Epithelial cell of proximal tubule (primary cell): ENCODE results near the gene COL25A1. TPM values are rescaled to one million over a fixed set of nuclear protein-coding genes. Genes with fewer than 3 reads are reported as not detected.

Experiments
- DNase-seq: peaks from one replicate; pipeline ENCODE4 v3.0.0-alpha.2; 2011; ENCODE audit warnings: low read depth
- H3K4me3 ChIP-seq: 2 replicates; pipeline ENCODE4 v1.5.1; 2011; ENCODE audit warnings: low read depth, mild to moderate bottlenecking, low read length
- total RNA-seq: library from RNA; depleted of rRNA; stranded (reverse); fragments of >200 nt; gene quantifications from 2 replicates; pipeline ENCODE4 v1.2.3, GENCODE V29; 2015
- TF ChIP-seq, protein P1 (sequence below): conservative IDR thresholded peaks from 2 replicates; pipeline ENCODE4 v1.5.1; 2012; ENCODE audit warnings: low read depth, mild to moderate bottlenecking, low read length

Gene COL25A1
- total RNA-seq, 1 donor from 2014 or later: 0.46 TPM

DNA sequence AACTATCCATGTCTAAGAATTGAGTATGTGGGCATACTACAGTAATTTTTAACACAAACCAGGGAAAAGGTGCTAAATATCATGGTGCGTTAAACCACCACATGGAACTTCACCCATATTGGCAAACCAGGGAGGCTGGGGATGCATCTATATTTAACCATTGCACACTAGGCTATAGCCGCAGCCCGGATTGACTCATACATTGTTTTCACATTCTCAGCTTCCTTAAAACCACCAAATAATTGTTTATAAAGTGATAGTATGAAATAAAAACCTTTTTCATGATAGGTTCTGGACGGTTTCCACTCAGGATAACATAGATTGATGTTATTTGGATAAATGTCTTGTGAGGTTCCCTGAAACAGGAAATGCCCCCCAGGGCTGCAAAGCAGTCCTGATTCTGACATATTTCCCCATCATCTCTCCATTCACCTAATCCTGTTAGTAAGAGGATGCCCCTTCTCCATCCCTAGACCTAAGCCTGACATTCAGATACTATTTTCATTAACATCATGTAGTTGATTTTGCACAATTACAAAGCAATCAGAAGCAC lies 7.9 kb downstream of the COL25A1 start:
- no peak for DNase-seq
- TF ChIP-seq, protein P1, sequence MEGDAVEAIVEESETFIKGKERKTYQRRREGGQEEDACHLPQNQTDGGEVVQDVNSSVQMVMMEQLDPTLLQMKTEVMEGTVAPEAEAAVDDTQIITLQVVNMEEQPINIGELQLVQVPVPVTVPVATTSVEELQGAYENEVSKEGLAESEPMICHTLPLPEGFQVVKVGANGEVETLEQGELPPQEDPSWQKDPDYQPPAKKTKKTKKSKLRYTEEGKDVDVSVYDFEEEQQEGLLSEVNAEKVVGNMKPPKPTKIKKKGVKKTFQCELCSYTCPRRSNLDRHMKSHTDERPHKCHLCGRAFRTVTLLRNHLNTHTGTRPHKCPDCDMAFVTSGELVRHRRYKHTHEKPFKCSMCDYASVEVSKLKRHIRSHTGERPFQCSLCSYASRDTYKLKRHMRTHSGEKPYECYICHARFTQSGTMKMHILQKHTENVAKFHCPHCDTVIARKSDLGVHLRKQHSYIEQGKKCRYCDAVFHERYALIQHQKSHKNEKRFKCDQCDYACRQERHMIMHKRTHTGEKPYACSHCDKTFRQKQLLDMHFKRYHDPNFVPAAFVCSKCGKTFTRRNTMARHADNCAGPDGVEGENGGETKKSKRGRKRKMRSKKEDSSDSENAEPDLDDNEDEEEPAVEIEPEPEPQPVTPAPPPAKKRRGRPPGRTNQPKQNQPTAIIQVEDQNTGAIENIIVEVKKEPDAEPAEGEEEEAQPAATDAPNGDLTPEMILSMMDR: no peak
- H3K4me3 ChIP-seq: no peak overlapping the region

DNA sequence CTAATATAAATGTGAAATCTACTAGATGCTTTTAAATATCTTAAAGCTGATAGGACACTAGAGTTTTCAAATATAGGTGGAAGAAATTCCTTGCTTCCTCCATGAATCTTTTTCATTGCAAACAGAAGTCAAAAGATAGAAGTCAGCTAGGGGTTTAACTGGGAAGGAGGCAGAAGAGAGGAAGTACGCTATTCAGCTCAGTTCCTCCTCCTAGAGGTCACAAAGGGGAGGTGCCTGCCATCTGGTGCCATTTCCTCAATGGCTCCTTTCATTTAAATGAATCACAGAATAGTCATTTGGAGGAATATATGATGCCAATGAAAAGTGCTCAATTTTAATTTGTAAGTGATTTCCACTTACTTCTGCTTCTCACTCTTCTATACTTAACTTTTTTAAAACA lies 8.5 kb downstream of the COL25A1 start:
- TF ChIP-seq, protein P1: peak; percentile 41
- DNase-seq: no peak
- H3K4me3 ChIP-seq: no peak overlapping the region

DNA sequence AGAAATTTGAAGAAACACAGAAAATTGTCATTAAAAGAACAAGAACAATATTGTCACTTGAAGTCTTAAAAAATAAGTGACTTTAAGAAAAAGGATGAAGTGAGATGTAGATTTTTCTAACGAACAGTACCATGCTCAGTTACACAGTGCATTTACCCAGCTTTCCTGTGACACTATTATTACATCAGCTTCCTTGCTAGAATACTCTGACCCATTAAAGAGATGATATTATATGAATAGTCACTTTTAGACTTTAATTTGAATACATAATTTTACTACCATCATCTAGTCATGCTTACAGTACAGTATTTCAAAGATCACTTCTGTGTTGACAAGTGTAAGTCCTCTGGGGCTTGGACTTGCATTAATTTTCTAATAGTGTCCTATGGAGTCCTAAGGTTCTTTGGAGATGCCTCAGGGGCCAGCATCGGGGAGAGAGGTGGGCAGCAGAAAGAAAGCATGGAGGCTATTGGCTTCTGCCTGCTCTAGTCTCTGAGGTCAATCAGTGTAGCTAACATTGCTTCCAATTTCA lies 10.7 kb downstream of the COL25A1 start:
- no peak for DNase-seq
- TF ChIP-seq, protein P1: no peak

DNA sequence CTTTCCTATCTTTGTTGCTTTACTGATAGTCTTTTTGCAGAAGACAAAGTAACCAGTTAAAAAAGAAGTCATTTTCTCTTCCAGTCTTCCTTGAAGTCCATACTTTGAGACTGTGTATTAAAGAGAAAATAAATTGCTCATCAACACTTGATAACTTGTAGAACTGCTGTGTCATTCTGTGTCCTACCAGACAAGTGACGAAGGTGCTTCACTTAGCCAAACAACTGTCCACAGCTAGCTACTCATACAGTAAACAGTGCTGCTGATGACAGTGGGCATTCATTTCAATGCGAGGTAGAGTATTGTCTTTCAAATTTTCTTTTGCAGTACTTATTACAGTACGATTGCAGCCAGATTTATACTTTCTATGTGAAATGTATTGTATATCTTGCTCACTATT lies 11.5 kb downstream of the COL25A1 start:
- H3K4me3 ChIP-seq: no peak overlapping the region
- DNase-seq: no peak
- TF ChIP-seq, protein P1: no peak

More for the DNA sequence above, 10.7 kb downstream of the COL25A1 start:
- H3K4me3 ChIP-seq: no peak overlapping the region

DNA sequence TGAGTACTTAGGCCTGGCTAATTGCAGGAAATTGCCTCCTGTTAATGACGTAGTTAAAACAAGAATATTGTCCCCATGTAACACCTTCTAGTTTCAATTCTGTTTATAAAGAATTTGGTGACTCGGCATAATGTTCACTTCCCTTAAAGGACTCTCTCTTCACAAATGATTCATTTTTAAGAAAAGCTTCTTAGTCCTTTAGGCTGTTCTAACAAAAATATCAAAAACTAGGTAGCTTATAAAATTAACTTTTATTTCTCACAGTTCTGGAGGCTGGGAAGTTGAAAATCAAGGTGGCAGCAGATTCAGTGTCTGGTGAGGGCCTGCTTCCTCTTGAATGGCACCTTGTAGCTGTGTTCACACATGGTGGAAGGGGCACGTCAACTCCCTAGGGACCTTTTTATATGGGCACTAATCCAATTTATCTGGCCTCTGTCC lies 23.8 kb downstream of the COL25A1 start:
- TF ChIP-seq, protein P1: no peak

DNA sequence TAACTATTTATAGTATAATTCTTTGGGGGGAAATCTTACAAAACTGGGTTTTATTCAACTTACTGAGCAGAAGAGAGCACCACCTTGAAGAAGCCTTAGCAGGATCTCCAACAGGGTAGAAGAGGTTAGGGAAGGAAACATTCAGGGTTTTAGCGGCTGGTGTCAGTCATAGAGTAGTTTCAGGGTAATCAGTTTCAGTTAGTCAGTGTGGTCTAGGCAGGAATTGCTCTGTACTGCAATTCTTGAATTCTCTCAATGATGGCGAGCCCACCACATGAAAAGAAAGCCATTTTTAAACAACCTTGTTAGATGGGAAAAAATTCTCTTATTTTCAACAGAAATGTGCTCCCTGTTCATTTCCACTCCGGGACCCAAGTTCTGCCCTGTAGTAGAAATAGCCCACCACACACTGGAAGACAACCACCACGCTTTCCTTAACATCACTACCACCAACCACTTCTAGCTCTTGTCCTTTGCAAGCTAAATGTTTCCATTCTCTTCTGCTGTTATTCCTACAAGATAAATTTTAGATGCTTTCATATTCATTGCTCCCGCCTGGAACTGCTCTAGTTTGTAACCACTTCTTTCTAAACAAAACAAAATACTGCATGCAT lies 25.9 kb downstream of the COL25A1 start:
- DNase-seq: no peak
- no peak overlapping the region for H3K4me3 ChIP-seq
- TF ChIP-seq, protein P1: no peak

More for the DNA sequence above, 23.8 kb downstream of the COL25A1 start:
- no peak overlapping the region for H3K4me3 ChIP-seq
- DNase-seq: no peak
